ENCODE results near the gene ATP2B3.

DNA sequence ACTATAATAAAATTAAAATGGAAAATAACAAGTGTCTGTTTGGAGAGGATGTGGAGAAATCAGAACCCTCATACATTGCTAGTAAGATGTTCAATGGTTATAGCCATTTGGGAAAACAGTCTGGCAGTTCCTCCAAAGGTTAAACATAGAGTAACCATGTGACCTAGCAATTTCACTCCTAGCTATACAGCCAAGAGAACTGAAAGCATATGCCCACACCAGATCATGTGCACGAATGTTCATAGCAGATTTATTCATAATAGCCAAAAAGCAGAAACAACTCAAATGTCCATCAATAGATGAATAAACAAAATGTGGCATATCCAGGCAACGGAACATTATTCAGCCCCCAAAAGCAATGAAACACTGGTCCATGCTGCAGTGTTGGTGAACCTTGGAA, 90.9 kb downstream of the ATP2B3 start:
- TF ChIP-seq CTCF (IDR thresholded peaks at IDR 0.05; ENCODE audit: low read length), result no peak
- no peak for TF ChIP-seq EZH2 (IDR thresholded peaks at IDR 0.05; ENCODE audit: borderline replicate concordance, low read length)

All from OCI-LY1 (cell line).